HL-60/S4 treated with phorbol 12-myristate 13-acetate at 8.2 ng/mL for 4 days and 3 days (cell line): ENCODE data around the gene GLRA3.
"Not testable (repeated sequence)": the region's sequence is repeated elsewhere in the genome, so short reads cannot be mapped to it uniquely, and the experiment has no call there.

ENCODE experiments used
- in situ Hi-C: fragments of 300-500 bp; cut with MboI; formaldehyde crosslinking; loops from 2 replicates; pipeline ENCODE4 v1.15.0; 2022; ENCODE audit warnings: low sequenced_read_pairs

GLRA3 gene

DNA sequence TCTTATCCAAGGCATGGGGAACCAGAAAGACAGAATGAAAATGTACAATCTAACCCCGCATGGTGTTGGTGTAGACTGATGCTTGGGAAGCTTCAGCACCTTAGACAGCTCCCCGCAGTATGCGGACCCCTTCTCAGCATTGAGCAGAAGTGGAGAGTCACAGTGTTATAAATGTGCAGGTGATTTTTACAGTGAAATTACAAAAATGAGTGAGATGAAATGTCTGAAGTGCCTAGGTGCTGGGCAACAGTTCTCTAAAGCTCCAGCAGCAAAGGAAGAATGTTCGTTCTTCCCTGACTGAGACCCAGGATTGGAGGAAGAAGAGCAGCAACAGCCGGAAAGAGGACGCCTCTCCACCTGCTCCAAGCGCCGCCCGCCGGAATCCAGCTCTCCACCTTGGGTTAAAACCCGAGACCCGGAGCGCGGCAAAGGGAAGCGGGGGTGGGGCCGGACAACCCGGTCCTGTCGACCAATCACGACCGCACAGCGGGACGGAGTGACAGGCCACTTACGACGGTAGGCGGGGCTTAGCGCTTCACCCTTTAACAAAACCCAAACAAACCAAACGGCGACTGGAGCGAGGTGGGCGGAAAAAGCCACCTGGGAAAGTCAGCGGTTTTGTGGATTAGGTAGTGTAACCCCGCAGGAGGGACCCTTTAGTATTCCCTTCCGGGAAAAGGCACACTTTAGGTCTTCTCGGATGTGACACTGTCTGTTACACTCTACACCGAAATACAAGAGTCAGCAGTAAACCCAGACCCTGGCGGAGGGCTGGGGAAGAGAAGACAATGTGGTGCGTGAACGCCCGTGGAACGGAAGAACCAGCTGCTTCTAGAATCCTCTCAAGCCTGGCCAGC is at the start of gene GLRA3:
TSS of gene GLRA3 (minus strand) at position 403 of the 857 bp plus-strand sequence. CDS start 436 bp downstream, outside the sequence.
- in situ Hi-C loops: no loop called here

DNA sequence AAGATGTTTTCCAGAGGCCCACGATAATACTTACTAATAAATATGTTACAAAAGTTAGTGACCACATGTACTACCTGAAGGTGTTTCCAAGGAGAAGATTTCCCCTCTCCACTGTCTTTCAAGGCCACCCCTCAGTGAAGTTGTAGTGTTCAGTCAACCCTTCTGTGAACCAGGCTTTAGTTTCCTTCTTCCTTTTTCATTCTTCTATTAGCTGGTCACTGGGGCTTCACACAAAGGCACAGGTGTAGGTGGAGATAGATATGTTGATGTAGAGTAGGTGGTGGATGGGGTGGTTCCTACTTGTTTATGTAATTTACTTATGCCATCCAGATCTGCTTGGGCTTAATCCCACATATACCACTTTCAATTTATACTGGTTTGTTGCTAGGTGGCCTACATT is 45.9 kb upstream of the GLRA3 start:
- in situ Hi-C loops: no loop called here

DNA sequence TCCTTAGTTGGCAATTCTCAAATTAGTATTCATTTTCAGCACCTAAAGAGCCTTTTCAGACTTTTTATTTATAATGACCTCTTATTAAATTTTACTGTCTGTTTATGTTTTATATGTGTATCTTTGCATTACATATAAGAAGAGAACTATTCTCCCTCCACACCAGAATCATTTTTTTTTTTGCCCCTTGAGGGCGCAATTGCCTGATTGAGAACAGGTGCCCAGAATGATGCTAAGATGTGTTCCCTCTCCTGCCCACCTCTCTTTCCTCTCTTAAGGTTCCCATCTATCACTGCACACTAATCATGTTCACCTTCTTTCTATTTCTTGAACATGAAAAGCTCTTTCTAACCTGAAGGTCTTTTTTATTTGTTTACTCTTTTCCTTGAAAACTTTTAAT is 44.9 kb upstream of the GLRA3 start:
- in situ Hi-C loops: no loop called here

DNA sequence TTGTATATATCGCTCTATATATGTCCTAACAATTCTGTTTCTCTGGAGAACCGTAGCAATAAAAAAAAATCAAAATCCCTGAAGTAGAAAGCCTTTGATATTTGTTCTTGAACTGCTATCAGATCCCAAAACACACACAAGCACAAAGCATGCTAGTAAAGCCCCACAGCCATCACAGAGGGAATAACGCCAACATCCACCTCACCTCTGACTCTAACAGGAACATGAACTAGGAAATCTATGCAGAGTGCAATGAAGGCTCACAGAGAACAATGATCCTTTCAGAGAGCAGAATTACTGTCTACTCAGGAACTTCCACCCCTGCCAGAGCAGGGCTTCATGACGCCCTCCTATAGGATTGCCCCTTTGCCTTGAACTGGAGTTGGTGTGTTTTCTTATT is 44.1 kb upstream of the GLRA3 start:
- in situ Hi-C loops: not testable (repeated sequence)

DNA sequence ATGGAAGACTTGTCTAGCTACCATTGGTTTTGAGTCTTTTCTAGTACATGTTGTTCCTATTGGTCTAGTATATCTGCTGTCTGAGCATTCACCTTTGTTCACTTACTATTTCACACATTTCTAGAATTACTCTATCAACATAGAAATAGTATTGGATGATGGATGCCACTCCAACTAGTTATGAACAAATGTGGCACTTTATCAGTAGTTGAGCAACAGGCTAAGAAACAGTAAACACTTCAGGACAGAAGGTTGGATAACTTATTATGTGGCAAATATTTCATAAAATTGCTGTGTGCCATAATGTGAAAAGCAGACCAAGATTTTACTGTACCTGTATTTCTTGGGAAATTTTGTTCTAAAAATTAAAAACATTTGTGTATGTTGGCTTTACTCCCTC is 42.4 kb upstream of the GLRA3 start:
- in situ Hi-C loops: no loop called here

DNA sequence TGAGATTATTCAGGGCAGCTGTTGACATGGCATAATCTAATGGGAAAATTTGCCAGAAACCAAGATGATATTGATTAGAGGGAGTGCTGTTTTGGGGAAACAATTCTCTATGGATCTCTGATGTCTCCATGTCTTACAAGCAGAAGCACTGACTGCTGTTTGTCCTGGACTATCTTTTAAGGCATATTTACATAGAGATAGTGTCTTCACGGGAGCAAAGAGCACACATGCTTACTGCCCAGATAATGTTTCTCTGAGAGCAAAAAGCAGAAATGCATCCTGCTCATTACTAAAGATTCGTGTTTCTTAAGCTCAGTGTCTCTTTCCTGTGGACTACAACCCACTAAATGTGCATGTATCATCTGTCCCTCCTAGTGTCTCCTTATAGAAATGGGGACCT is 41.3 kb upstream of the GLRA3 start:
- in situ Hi-C loops: no loop called here

DNA sequence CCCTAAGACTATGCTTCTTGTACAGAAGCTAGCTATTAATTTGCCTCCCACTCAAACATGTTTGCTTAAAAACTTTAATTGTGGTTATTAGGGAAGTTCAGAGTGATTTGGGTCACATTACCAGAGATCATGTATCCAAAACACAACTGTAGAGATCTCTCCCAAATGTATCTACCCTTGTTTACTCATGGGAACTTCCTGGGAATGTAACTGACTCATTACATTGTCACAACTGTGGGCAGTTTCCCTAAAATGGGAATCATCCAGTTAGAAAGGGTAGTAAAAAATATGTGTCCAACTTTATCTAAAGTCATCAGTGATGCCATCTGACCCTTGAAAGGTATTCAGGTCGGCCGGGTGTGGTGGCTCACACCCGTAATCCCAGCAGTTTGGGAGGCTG is 40.3 kb upstream of the GLRA3 start:
- in situ Hi-C loops: no loop called here

DNA sequence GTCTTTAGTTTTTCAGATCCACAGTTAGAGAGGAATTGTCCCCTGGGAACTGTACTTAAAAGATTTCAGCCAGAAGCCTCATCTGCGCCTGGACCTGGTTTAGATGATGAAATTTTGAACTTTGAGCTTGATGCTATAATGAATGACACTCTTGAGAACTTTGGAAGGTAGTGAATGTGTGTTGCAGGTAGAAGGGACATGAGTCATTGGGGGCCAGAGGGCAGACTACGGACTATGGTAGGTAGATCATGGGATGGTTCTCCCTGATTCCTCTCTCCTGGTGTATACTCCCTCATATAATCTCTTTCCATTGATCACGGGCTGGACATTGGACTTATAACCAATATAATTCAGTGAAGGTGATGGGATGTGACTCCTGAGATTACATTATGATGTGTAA is 38.9 kb upstream of the GLRA3 start:
- in situ Hi-C loops: no loop called here

DNA sequence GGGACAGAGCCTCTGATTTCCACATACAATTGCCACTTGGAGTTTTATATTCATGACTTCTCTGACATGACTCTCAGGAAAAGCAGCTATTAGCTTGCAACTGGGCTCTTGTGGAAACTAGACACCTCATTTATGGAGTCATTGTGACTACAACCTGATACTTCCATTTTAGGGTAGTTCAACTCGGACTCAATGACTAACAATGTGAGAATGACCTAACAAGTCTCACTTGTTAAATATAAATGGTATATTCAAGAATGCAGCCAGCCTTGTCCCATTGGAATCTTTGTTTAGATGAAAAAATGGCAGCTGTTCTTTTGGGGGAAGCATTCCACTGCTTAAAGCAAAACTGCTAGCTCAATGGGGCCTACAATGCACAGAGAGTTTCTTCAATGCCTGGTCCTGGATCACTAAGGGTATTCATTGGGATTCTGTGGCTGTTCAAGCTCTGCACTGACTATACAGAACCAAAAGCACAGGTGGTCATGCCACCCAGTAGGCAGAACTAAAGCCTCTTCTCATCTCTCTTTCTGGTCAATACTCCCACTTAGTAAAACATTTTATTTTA is 36.5 kb upstream of the GLRA3 start:
- in situ Hi-C loops: no loop called here

DNA sequence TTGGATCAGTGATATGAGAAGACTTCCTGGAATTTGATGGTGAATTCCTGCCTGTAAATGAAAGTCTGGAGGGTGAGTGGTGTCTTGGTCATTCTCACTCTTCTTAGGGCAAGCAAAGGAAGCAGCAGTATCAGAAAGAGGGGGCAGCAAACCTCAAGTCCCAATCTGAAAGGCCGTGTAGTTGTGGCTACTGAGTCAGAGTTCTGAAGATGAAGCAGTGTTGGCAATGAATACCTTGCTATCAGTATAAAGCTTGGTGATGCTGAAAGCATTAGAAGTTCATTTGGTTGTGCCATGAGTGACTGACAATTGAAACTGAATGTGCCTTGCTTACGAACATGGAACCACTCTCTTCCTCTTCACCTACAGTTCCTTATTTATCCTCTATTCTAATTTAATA is 35.0 kb upstream of the GLRA3 start:
- in situ Hi-C loops: no loop called here

DNA sequence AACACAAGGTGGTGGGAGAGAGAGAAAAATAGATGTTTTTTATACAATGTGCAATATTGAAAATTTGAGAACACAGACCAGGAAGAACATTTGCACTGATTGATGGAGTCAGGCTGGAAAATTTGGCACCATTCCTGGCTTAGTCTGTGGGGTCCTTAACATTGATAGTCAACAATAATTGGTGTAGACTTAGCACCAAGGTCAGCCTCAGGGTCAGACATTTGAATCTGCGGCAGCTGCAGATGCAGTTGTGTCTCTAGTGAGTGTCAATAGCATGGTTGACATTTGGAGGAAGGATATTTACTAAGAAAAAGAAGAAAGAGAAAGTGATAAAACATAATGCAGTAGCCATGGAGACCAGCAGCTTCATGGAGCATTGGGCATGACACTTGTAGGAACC is 31.5 kb upstream of the GLRA3 start:
- in situ Hi-C loops: no loop called here

DNA sequence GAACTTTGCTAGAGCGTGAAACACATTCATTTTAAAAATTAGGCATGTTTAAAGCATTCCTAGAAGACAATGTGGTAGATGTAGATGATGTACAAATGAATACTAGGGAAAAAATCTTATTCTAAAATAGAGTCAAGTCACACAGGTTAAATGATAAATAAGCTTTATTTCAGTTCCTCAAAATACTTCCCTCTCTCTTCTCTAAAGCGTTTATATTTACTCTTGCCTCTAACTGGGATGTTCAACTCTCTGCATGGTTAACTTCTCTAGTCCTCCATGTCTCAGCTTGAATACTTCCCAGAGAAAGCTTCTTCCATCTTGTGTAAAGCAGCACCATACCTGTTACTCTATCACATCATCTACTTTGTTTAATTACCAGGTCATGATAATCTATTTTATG is 30.9 kb upstream of the GLRA3 start:
- in situ Hi-C loops: no loop called here

DNA sequence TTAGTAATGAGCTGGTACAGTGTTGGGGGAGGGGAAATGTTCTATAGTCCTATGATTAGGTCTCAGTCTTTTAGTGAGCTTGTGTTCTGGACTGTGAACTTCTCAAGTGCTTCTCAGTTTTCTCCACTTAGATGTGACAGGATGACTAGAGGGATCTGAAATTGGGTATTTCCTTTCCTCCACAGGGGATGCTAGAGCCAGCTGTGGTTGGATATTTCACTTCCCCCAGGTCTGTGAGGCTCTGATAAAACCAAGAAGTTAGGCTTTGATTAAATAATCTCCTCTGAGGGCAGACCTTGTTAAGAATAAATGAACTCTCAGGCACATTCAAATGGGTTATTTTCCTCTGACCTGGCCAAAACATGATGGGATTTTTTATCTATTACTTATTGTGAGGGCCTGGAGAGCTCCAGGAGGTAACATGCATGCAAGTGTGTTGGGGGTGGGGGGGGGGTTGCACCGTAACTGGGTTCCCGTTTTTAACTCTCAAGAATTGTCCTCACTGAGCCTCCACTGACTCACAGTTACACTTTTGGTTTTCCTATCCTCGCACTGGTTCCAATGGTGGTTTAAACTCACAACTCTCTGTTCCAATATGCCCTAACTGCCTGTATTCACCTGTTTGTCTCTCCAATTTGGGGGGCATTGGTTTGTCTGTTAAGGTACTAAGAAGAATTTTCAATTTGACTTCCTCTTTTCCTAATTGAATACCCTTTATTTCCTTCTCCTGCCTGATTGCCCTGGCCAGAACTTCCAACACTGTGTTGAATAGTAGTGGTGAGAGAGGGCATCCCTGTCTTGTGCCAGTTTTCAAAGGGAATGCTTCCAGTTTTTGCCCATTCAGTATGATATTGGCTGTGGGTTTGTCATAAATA is 28.1 kb upstream of the GLRA3 start:
- in situ Hi-C loops: no loop called here

DNA sequence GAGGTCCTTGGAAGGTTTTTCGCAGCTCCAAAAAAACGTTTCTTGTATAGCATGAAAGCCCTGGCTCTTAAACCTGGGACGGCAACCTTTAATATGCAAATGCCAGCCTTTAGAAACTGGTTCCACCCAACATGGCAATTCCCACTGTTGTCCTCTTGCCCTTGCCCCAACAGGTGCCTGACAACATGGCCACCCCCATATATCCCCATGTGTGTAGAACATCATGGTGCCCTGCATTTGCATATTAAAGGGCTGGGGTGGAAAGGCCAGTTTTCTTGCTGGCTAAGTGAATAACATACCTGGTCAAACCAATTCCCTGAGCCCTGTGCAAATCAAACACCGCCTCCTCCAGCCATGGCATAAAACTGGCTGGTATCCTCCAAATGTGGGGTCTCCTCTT is 26.0 kb upstream of the GLRA3 start:
- in situ Hi-C loops: no loop called here

DNA sequence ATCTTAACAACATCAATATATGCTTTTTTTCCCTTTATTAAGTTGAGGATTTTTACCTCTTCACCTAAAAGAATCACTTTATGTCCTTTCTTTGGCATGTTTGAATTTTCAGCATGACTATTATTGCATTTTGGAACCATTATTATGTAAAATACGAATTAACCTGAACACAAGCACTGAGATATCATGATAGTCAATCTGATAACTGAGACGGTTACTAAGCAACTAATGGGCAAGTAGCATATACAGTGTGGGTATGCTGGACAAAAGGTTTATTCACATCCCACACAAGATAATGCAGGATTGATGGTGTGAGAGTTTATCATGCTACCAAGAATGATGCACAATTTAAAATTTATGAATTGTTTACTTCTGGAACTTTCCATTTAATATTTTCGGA is 24.6 kb upstream of the GLRA3 start:
- in situ Hi-C loops: no loop called here

DNA sequence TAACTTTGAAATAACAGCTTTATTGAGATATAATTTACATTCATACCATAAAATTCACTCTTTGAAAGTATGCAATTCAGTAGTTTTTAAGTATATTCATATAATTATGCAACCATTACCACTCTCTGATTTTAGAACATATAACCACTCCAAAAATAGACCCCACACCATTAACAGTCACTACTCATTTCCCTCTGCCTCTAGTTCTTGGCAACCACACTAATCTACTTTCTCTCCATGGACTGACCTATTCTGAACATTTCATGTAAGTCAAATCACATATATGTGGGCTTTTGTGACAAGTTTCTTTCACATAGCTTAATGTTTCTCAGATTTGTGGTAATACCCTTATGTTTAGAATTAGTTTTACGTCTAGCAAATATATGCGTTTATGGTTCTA is 19.5 kb upstream of the GLRA3 start:
- in situ Hi-C loops: no loop called here

DNA sequence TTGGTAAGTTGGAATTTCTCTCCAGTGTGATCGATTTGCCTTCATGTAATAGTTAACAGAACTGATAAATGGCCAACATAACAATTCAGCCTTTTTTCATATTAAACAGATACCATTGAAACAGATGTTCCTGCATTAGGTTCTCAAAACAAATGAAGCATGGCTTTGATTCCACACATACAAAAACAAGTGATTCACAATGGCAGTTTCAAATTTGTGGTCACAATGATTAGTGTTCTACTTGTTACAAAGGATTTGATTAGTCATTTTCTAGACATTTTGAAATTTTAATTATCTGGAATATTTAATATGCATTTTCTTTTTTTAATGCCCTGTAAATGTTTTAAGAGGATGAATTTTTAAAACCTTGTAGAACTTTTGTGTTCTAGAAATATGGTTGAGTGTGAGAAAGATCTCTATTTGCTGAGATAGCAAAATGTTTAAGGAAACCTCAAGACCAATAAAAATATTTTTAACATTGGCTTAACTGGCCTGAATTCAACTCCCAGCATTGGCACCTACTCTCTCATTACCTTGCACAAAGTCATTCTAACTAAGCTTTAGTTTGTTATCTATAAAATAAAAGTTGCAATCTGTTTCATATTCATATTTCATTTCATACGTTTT is 18.9 kb upstream of the GLRA3 start:
- in situ Hi-C loops: no loop called here

DNA sequence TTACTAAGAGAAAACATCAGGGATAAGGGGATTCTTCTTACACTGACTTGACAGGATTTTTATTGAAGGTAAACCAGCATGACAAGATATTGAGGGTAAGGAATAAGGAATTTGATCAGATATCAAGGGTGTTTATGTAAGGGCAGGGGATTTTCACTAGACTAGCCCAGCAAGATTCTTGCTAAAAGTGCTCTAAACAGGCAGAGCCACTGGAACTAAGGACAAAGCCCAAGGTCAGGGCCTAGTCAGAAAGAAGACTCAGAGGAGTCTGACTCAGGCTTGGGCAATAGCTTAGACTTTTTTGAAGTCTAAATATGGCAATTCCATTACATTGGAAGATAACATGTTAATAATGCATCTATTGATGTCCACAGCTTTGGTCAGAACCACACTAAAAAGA is 6.5 kb upstream of the GLRA3 start:
- in situ Hi-C loops: no loop called here

DNA sequence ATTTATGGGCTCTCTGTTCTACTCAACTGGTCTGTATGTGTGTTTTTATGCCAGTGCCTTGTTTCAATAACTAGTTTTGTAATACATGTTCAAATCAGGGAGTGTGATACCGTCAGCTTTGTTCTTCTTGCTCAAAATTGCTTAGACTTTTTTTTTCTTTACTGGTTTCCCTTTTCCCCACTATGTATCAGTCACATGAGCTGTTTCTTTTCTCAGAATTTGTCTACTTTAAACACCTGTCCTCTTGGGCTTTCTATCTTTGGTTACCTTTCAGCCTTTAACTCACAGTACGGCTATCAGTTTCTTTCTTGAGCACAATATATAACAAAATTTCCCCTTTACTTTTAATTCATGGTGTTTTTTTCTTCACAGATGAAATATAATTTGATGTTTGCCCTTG is 5.4 kb upstream of the GLRA3 start:
- in situ Hi-C loops: no loop called here

DNA sequence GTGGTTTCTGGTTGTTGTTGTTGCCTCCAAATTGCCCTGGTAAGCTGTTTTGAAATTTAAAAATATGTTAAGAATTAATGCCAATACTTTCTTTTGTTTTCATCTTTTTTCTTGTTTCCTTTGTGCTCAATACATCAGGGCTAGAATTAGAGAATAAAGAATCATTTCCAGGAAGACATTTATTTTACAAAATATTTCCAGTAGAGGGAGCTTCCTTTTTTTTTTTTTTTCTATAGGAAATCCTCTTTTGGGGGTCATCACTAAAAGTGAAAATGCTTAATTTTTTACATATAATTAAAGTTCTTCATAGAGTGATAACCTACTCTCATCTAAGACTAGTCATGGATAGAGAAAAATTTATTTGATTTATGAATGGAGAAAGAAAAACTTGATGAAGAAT is 2.4 kb downstream of the GLRA3 start:
- in situ Hi-C loops: no loop called here

DNA sequence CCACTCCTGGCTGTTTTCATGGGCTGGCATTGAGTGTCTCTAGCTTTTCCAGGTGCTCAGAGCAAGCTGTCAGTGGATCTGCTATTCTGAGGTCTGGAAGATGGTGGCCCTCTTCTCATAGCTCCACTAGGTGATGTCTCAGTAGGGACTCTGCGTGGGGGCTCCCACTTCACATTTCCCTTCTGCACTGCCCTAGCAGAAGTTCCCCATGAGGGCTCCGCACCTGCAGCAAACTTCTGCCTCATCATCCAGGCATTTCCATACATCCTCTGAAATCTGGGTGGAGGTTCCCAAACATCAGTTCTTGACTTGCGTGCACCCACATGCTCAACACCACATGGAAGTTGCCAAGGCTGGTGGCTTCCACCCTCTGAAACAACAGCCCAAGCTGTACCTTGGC is 13.8 kb downstream of the GLRA3 start:
- in situ Hi-C loops: no loop called here
